Measurements from ENCODE around the gene ZWILCH.
"Not testable (repeated sequence)": the region's sequence is repeated elsewhere in the genome, so short reads cannot be mapped to it uniquely, and the experiment has no call there.

Gene ZWILCH

DNA sequence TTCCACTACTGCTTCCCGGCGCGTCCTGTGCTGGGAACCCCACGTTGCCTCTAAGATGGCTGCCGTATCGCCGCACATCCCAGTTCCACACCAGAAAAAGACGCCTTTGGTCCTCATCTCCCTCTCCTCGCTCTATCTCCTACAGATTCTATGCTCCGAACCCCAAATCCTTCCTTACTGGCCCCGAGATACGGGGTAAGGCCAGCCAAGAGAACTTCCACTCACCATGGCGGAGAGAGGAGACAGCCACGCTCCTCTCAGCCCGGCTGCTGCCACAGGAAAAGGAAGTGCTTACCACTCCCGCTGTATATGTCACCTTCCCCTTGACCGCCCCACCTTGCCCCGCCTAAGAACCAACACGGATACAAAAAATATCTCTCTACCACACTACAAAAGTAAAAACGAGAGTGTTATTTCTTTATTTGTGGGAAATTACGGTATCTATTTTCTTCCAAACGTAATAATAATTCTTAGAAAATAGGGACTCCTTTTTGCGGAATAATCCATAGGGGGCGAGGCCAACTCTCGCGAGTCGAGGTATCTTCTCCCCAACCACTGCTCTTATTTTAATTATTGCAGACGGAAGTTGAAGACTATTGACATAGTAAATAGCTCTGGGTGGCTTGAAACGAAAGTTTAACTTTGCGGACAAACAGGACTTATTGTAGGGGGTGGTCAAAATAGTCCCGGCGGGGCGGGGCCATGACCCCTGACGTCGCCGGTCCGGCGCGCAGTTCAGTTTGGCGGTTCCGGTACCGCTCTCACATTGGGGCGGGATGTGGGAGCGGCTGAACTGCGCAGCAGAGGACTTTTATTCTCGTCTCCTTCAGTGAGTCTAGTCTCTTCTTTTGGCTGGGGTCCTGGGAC, at the start of gene ZWILCH, which contains the start of gene RPL4:
Gene ZWILCH, plus strand, starts transcription at position 764 of the 867 bp plus-strand sequence. Its CDS starts 13 bp downstream, at position 777.
Gene RPL4, minus strand, starts transcription at position 293 of the 867 bp plus-strand sequence. Its CDS starts 65 bp downstream, at position 228.
- peak; percentile 94 for DNase-seq (ENCODE audit: low spot score)

GRCh38 chr15:66456211-66456610, 48.9 kb upstream of the ZWILCH start:
- DNase-seq (ENCODE audit: low spot score), result peak; percentile 31

DNA sequence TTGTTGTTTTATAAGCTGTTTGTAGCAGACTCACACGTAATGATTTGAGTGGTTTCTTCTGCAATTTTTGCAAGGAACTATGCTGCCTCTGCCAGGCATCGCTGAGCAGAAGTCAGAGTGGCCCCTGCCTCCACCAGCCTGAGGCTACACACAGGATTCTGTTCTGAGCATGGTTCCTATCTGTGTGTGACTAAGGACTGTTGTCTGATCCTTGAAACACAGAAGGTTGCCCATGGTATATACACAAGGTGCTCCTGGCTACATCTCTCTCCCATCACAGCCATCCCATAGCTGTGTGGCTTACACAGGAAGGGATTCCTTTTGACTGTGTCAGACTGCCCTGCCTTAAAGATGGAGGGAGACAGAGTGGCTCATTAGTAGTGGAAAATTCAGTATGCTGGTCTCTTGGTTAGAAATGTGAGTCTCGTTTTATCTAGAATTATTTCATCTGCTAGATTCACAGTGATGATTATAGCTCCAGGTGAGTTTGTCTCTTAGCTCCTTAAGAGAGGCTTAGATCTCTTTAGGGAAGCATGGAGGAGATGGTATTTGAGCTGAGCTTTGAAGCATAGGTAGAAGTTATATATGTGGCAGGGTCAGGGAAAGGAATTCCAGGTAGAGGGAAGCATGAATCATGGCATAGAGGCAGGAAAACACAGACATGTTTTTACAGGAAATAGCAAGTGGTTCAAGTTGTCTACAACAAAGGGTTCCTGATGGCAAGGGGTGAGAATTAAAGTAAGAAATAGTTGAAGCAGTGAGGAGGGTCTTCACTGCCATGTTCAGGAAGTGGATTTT, 45.1 kb upstream of the ZWILCH start:
- peak; percentile 90 for DNase-seq (ENCODE audit: low spot score)

DNA sequence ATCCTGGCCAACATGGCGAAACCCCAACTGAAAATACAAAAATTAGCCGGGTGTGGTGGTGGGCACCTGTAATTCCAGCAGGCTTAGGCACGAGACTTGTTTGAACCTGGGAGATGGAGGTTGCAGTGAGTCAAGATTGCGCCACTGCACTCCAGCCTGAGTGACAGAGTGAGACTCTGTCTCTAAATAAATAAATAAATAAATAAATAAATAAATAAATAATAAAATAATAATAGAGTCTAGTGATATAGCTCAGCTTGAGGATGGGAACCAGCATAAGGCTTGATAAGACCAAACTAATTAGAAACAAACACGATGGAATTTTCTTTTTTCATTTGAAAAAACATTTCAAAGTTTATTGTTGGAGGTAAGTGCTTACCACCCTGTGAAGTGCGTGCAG, 43.8 kb upstream of the ZWILCH start:
- DNase-seq (ENCODE audit: low spot score), result not testable (repeated sequence)

- DNase-seq (ENCODE audit: low spot score), result peak; percentile 33
Measured at GRCh38 chr15:66461917-66462316, 43.2 kb upstream of the ZWILCH start.

- peak; percentile 39 for DNase-seq (ENCODE audit: low spot score)
Measured at GRCh38 chr15:66462627-66463026, 42.5 kb upstream of the ZWILCH start.

DNA sequence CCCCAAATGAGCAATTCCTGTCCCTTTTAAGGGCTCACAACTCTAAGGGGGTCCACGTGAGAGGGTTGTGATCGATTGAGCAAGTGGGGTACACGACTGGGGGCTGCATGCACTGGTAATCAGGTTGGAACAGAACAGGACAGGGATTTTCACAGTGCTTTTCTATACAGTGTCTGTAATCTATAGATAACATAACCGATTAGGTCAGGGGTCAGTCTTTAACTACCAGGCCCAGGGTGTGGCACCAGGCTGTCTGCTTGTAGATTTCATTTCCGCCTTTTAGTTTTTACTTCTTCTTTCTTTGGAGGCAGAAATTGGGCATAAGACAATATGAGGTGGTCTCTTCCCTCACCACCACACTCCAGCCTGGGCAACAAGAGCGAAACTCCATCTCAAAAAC, 39.8 kb upstream of the ZWILCH start:
- not testable (repeated sequence) for DNase-seq (ENCODE audit: low spot score)

- DNase-seq (ENCODE audit: low spot score), result not testable (repeated sequence)
Measured at GRCh38 chr15:66467162-66468040, 37.7 kb upstream of the ZWILCH start.

DNA sequence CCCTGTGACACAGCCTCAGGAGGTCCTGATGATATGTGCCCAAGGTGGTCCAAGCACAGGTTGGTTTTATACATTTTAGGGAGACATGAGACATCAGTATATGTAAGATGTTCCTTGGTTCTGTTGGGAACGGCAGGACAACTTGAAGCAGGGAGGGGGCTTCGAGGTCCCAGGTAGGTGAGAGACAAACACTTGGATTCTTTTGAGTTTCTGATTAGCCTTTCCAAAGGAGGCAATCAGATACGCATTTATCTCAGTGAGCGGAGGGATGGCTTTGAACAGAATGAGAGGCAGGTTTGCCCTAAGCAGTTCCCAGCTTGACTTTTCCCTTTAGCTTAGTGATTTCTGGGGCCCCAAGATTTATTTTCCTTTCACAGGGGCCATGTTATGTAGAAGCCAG, 34.3 kb upstream of the ZWILCH start:
- not testable (repeated sequence) for DNase-seq (ENCODE audit: low spot score)

GRCh38 chr15:66472176-66472999, 32.7 kb upstream of the ZWILCH start:
- peak; percentile 75 for DNase-seq (ENCODE audit: low spot score)

DNA sequence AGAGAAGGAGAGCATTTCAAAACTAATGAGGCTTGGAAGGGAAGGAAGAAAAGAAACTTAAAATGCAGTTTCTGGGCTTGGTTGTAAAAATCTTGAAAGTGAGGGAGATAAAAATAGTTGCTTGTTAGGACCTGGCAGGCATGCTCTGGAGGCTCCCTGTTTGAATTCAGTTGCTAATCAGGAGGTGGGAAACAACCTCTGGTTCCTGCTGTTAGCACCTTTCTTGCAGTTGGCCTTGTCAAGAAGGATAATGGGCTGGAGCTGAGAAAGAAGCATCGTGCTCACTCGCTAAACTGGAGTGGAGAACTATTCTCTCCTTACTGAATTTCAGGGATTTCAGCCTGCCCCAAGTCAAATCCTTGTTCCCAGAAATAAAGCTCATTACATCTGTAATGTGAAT, 31.0 kb upstream of the ZWILCH start:
- DNase-seq (ENCODE audit: low spot score), result no peak

DNA sequence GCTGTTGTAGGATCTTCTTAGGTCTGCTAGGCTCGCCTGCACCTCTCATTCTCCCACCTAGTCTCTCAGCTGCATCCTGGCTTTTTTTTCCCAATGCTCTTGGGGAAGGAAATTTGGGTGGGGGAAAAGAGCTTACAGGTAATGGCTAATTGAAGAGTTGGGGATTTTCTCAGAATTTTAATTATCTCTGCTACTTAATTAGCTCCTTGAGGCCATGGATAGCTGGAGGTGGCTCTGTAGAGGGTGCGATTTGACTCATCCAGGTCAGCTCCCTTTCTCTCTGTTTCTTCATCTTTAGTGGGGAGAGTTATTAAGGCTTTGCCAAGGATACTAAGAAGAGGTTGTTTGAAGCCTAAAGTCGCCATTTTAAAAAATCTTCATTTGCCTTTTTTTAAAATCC, 30.2 kb upstream of the ZWILCH start:
- no peak for DNase-seq (ENCODE audit: low spot score)

DNA sequence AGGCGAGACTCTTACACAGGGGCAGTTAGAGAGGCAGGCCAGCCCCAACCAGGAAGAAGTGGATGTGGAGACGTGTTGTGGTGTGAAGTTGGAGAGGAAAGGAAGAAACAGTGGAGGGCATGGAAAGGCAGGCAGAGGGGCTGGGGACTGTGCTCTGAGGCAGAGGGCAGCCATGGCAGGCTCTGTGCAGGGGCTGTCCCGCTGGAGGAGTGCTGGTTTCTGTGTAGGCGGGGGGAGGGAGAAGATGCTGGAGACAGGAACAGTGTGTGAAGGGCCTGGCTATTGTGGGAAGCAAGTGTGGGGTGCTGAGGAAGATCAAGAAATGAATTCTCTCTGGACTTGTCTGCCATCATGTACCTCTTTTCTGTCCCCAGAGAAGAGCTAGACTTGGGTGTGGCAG, 28.6 kb upstream of the ZWILCH start:
- no peak for DNase-seq (ENCODE audit: low spot score)

- no peak for DNase-seq (ENCODE audit: low spot score)
Measured at GRCh38 chr15:66477011-66477410, 28.1 kb upstream of the ZWILCH start.

DNA sequence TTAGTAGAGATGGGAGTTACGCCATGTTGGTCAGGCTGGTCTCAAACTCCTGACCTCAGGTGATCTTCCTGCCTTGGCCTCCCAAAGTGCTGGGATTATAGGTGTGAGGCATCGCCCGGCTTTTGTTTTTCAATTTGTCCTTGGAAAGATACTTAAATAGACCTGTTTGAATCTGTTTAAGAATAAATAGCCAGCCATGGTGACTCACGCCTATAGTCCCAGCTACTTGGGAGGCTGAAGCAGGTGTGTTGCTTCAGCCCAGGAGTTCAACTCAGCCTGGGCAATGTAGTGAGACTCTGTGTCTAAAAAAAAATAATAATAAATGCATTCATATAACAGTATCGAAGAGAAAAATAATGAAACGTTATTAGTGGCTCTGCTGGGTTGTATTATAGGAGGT, 24.9 kb upstream of the ZWILCH start:
- DNase-seq (ENCODE audit: low spot score), result peak; percentile 51

GRCh38 chr15:66481107-66481856, 23.8 kb upstream of the ZWILCH start:
- peak; percentile 95 for DNase-seq (ENCODE audit: low spot score)

GRCh38 chr15:66482539-66482938, 22.6 kb upstream of the ZWILCH start:
- DNase-seq (ENCODE audit: low spot score), result no peak

DNA sequence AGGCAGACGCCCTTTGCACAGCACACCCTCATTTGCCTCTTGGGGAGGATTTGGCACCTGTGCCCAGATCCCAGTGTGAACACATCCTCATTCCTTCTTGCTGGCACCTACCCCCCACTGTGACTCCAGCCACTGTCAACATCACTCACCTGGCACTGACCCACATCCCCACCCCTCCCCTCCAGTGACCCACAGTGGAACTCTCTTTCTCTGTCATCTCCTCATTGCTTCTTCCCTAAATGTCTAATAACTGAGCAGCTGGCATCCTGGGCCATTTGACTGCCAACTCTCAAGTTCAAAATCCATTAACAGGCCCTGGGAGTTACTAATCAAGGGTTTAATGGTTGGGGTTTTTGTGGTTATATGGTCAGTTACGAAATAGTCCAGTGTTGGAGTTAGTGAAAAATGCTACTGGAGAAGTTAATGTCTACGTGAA, 22.0 kb upstream of the ZWILCH start:
- peak; percentile 96 for DNase-seq (ENCODE audit: low spot score)

- DNase-seq (ENCODE audit: low spot score), result no peak
Measured at GRCh38 chr15:66484539-66485112, 20.5 kb upstream of the ZWILCH start.

DNA sequence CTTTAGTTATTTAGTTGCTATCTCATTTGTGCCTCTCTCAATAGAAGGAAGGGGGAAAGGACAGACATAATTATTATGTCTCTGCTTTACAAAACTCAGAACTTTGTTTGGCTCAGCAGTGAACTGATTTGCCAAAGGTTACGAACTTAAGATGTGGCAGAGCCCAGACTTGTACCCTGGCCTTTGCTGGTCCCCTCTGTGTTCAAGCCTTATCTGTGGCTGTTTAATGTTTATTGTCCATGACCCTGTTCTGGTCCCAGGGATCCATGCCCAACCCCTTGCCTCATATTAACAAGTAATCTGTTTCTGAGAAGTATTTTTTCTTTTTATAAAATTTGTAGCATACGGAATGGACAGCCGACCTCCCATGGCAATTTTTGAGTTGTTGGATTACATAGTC, 18.2 kb upstream of the ZWILCH start:
- DNase-seq (ENCODE audit: low spot score), result no peak

Measured in kidney tubule cell (primary cell).